HG03039 (cell line): ENCODE data around the gene ESYT1.

Experiments
- ATAC-seq: cut with Tn5 transposase; IDR thresholded peaks from one replicate; pipeline ENCODE4 v1.9.1; 2021; ENCODE audit warnings: mild to moderate bottlenecking, moderate library complexity; ENCODE audit not compliant: unreplicated experiment

Gene ESYT1

GRCh38 chr12:56127888-56128669 lies at the start of gene ESYT1:
Gene ESYT1, plus strand, starts transcription at chr12:56128267. Its CDS starts 53 bp downstream, at chr12:56128320.
- peak; percentile 80 for ATAC-seq

- no peak for ATAC-seq
These were observed 49.6 kb upstream of the ESYT1 start for GRCh38 chr12:56078427-56078826.

- ATAC-seq, result no peak
These were observed 48.9 kb upstream of the ESYT1 start for GRCh38 chr12:56078931-56079722.

GRCh38 chr12:56079723-56080555 lies 48.1 kb upstream of the ESYT1 start, which contains the start of gene ERBB3:
Gene ERBB3, plus strand, starts transcription at chr12:56080165. Its CDS starts 136 bp downstream, at chr12:56080301.
- ATAC-seq, result no peak

- no peak for ATAC-seq
These were observed 47.4 kb upstream of the ESYT1 start for GRCh38 chr12:56080556-56081138.

- ATAC-seq, result no peak
These were observed 46.4 kb upstream of the ESYT1 start for GRCh38 chr12:56081393-56082347.

- ATAC-seq, result no peak
These were observed 45.7 kb upstream of the ESYT1 start for GRCh38 chr12:56082382-56082781.

GRCh38 chr12:56082967-56083366 lies 45.1 kb upstream of the ESYT1 start:
- no peak for ATAC-seq

GRCh38 chr12:56084958-56085543 lies 43.0 kb upstream of the ESYT1 start:
- no peak for ATAC-seq

GRCh38 chr12:56086096-56086495 lies 42.0 kb upstream of the ESYT1 start:
- no peak for ATAC-seq

GRCh38 chr12:56086608-56087007 lies 41.5 kb upstream of the ESYT1 start:
- ATAC-seq, result no peak

GRCh38 chr12:56087220-56087619 lies 40.8 kb upstream of the ESYT1 start:
- ATAC-seq, result no peak

GRCh38 chr12:56097738-56098137 lies 30.3 kb upstream of the ESYT1 start:
- ATAC-seq, result no peak

GRCh38 chr12:56098592-56098991 lies 29.5 kb upstream of the ESYT1 start:
- no peak for ATAC-seq

- no peak for ATAC-seq
These were observed 28.3 kb upstream of the ESYT1 start for GRCh38 chr12:56099787-56100186.

GRCh38 chr12:56101045-56101444 lies 27.0 kb upstream of the ESYT1 start:
- ATAC-seq, result no peak

GRCh38 chr12:56102683-56103065 lies 25.4 kb upstream of the ESYT1 start:
- no peak for ATAC-seq

GRCh38 chr12:56103066-56103711 lies 24.9 kb upstream of the ESYT1 start:
- no peak for ATAC-seq

GRCh38 chr12:56103823-56104108 lies 24.3 kb upstream of the ESYT1 start:
- ATAC-seq, result no peak
